Measurements from ENCODE around the gene OCIAD2.

GRCh38 chr4:48858130-48858529 is 48.4 kb downstream of the OCIAD2 start:
- TF ChIP-seq CTCF (conservative IDR thresholded peaks at IDR 0.05; ENCODE audit: low read depth, low read length) = no peak
- no peak for TF ChIP-seq EZH2 (IDR thresholded peaks at IDR 0.05; ENCODE audit: low read length, unreplicated experiment)
- no peak for TF ChIP-seq EZH2phosphoT487 (IDR thresholded peaks at IDR 0.05; ENCODE audit: borderline replicate concordance, low read length)
